ENCODE measurements around the gene CPEB3. TPM values are rescaled to one million over a fixed set of nuclear protein-coding genes. Genes with fewer than 3 reads are reported as not detected.

CPEB3 gene
- total RNA-seq, 4 donors from 2014 or later: 2.8 to 6.3 (median 6.2) TPM

GRCh38 chr10:92130622-92131274, 160.1 kb downstream of the CPEB3 start:
- ATAC-seq (ENCODE audit: low FRiP score) (no peak), DNase-seq (ENCODE audit: low spot score) (no peak)
- TF ChIP-seq CTCF (IDR thresholded peaks at IDR 0.05): no peak

GRCh38 chr10:92126100-92126650, 164.7 kb downstream of the CPEB3 start:
- no peak for TF ChIP-seq CTCF (IDR thresholded peaks at IDR 0.05)
- ATAC-seq (ENCODE audit: low FRiP score) (no peak), DNase-seq (ENCODE audit: low spot score) (no peak)

- TF ChIP-seq CTCF (IDR thresholded peaks at IDR 0.05): no peak
- no peak for ATAC-seq (ENCODE audit: low FRiP score)
- DNase-seq (ENCODE audit: low spot score): no peak
Observed at GRCh38 chr10:92125144-92125543, 165.7 kb downstream of the CPEB3 start.

GRCh38 chr10:92124616-92125143, 166.2 kb downstream of the CPEB3 start:
- DNase-seq (ENCODE audit: low spot score) (no peak), ATAC-seq (ENCODE audit: low FRiP score) (peak; percentile 55)
- TF ChIP-seq CTCF (IDR thresholded peaks at IDR 0.05): no peak

- no peak for TF ChIP-seq CTCF (IDR thresholded peaks at IDR 0.05)
- no peak for ATAC-seq (ENCODE audit: low FRiP score)
- DNase-seq (ENCODE audit: low spot score): no peak
Observed at GRCh38 chr10:92124020-92124419, 166.9 kb downstream of the CPEB3 start.

- ATAC-seq (ENCODE audit: low FRiP score): no peak
- no peak for TF ChIP-seq CTCF (IDR thresholded peaks at IDR 0.05)
- no peak for DNase-seq (ENCODE audit: low spot score)
Observed at GRCh38 chr10:92122941-92123450, 167.9 kb downstream of the CPEB3 start.
